Measurements from ENCODE around the gene UROC1.

- no peak for TF ChIP-seq CTCF (conservative IDR thresholded peaks at IDR 0.05)
- no peak for TF ChIP-seq EZH2 (IDR thresholded peaks at IDR 0.05; ENCODE audit: low read depth)
These were observed 54.1 kb downstream of the UROC1 start for GRCh38 chr3:126463521-126463920.

All from PC-9 (cell line).